ENCODE data around the gene GPHA2. TPM values are rescaled to one million over a fixed set of nuclear protein-coding genes. Genes with fewer than 3 reads are reported as not detected.
A peak's percentile ranks its signal among the peaks of the same experiment; 100 is the strongest.

The GPHA2 gene
- total RNA-seq, 1 donor from 2014 or later = not detected

GRCh38 chr11:64923944-64924909, 11.5 kb downstream of the GPHA2 start, which contains the start of gene PPP2R5B:
Gene PPP2R5B, plus strand, starts transcription at chr11:64924689. Its CDS starts 1,046 bp downstream, at chr11:64925735.
- DNase-seq (ENCODE audit: low read depth) = no peak
- TF ChIP-seq CTCF (conservative IDR thresholded peaks at IDR 0.05; ENCODE audit: low read depth, low read length) = no peak
- H3K4me3 ChIP-seq (ENCODE audit: low read depth, low read length) = peak within 1 kb of the TSS; percentile 94

- no peak for DNase-seq (ENCODE audit: low read depth)
- no peak for TF ChIP-seq CTCF (conservative IDR thresholded peaks at IDR 0.05; ENCODE audit: low read depth, low read length)
- H3K4me3 ChIP-seq (ENCODE audit: low read depth, low read length) = no peak overlapping the region
These were observed 12.5 kb downstream of the GPHA2 start for GRCh38 chr11:64923151-64923661.

- H3K4me3 ChIP-seq (ENCODE audit: low read depth, low read length) = no peak overlapping the region
- DNase-seq (ENCODE audit: low read depth) = no peak
- TF ChIP-seq CTCF (conservative IDR thresholded peaks at IDR 0.05; ENCODE audit: low read depth, low read length) = no peak
These were observed 14.3 kb downstream of the GPHA2 start for GRCh38 chr11:64921384-64921783.

GRCh38 chr11:64920124-64920523, 15.6 kb downstream of the GPHA2 start:
- no peak overlapping the region for H3K4me3 ChIP-seq (ENCODE audit: low read depth, low read length)
- no peak for DNase-seq (ENCODE audit: low read depth)
- no peak for TF ChIP-seq CTCF (conservative IDR thresholded peaks at IDR 0.05; ENCODE audit: low read depth, low read length)

- DNase-seq (ENCODE audit: low read depth) = no peak
- no peak for TF ChIP-seq CTCF (conservative IDR thresholded peaks at IDR 0.05; ENCODE audit: low read depth, low read length)
- H3K4me3 ChIP-seq (ENCODE audit: low read depth, low read length) = no peak overlapping the region
These were observed 16.1 kb downstream of the GPHA2 start for GRCh38 chr11:64919627-64920026.

GRCh38 chr11:64918017-64918416, 17.7 kb downstream of the GPHA2 start:
- peak overlapping the region; percentile 97 for H3K4me3 ChIP-seq (ENCODE audit: low read depth, low read length)
- TF ChIP-seq CTCF (conservative IDR thresholded peaks at IDR 0.05; ENCODE audit: low read depth, low read length) = peak; percentile 43
- no peak for DNase-seq (ENCODE audit: low read depth)
